GM15510 (cell line): ENCODE data around the gene OR6N1.

Experiments
- POLR2A ChIP-seq: IDR thresholded peaks from 3 replicates; pipeline ENCODE4 v1.6.1; 2011; ENCODE audit warnings: borderline replicate concordance; ENCODE audit not compliant: insufficient read length; ENCODE audit errors: extremely low read depth

Gene OR6N1, protein sequence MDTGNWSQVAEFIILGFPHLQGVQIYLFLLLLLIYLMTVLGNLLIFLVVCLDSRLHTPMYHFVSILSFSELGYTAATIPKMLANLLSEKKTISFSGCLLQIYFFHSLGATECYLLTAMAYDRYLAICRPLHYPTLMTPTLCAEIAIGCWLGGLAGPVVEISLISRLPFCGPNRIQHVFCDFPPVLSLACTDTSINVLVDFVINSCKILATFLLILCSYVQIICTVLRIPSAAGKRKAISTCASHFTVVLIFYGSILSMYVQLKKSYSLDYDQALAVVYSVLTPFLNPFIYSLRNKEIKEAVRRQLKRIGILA

DNA sequence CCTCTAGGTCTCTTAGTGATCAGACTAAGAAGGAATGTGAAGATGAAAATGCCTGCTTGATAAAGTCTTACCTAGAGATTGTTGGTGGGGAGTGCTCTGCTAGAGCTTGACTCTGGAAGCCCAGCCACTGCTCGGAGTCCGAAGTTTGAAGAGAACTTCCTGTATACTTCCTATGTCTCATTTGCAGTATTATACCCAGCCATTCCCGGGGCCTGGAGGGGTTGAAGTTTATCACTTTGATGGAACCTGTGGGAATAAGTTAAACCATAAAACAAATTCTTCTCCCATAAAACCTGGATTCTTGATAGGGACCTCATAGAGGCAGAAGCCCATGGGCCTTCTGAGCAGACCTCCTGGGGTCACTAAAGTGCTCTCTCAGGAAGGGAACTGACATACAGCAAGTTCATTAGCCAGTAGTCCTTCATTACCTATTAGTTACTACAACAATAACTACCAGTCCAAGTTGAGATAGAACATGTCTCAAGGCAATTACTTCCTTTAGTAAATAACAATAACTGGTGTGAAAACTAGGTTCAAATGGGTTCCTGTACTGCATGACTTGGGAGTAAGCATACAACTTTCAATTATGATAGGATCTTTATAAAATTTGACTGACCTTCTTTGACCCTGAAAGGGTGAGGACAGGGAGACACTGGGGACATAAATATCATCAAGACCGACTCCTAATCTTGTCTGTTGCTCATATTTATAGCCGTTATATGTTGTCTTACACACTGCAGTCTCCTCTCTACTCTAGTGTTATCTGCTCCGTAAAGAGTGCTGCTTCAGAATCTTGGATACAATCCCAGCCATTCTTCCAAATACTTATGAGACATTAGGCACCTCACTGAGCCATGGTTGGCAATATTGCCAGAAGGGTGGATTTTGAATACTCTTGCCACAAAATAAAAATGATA, at the start of gene OR6N1:
Gene OR6N1, minus strand, starts transcription at position 246 of the 917 bp plus-strand sequence. CDS start 5,513 bp downstream, outside the sequence.
- TF ChIP-seq POLR2A, result no peak

DNA sequence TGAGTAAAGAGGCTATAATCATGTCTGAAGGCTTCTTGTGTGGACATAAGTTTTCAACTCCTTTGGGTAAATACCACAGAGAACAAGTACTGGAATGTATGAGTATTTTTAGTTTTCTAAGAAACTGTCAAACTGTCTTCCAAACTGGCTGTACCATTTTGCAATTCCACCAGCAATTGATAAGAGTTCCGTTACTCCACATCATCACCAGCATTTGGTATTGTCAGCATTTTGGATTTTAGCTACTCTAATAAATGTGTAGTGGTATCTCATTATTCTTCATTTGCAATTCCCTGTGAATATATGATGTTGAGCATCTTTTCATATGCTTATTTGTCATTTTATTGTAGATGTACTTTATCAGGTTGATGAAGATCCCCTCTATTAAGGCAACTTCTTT, 49.7 kb upstream of the OR6N1 start:
- TF ChIP-seq POLR2A, result no peak

DNA sequence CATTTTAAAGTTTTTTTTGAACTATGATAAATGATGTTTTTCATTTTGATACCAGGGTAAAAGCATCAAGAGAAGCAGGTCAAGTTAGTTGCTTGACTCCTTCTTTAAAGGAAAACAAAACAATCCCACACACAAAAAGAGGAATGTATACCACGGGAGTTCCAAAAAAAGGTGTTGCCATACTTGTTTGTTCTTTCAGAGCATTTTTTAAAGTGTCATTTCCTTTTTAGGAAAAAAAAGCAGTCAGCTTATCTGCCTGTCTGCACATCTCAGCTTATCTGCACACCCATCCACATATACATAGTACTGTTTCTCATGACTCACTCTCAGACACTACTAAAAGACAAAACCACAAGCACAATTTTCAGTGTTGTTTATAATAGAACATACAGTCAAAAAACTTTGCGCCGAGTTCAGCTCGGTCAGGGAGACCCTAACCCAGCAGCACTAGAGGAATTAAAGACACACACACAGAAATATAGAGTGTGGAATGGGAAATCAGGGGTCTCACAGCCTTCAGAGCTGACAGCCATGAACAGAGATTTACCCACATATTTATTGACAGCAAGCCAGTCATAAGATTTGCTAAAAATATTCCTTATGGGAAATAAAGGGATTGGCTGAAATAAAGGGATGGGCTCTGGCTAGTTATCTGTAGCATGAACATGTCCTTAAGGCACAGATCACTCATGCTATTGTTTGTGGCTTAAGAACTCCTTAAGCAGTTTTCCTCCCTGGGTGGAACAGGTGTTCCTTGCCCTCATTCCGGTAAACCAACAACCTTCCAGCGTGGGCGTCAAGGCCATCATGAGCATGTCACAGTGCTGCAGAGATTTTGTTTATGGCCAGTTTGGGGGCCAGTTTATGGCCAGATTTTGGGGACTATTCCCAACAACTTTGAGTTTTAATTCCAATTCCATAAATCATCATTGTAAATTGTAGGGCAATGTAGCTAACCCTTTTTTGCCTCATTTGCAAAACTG, 47.8 kb upstream of the OR6N1 start:
- no peak for TF ChIP-seq POLR2A

DNA sequence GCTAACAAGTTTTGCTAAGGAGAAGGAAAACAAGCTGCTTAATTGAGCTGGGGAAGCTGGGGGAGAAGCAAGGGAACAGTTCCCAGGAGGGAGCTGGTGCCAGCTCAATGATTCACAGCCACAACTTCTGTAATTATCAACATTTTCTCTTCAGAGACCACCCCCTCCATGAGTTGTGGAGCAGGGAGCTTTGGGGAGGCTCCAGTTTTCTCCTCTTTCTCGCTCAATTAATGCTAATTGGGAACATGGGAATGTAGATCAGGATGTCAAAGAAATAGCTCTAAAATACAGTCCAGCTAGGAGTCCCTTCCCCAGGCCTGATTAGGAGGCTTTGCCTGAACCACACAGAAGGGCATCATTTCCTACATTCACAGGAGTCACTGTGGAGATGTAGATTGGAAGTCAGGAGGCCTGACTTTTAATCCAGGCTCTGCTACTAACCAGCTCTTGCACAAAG, 47.0 kb upstream of the OR6N1 start:
- no peak for TF ChIP-seq POLR2A

DNA sequence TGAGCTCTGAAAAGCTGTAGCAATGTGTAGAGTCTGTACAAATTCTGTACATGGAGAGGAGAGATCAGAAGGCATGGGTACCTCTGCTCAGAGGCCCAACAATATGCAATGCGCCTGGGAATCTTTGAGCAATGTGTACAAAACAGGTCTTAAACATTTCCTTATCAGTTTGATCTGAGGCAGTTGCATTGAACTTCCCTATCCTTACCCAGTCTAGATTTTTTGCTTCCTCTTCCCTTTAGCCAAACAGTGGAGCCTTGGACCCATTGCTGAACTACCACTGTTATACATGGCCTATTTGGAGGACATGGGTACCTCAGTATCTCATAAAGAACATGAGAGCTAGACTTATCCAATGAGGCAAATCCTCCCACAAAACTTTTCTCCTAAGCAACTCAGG, 46.6 kb upstream of the OR6N1 start:
- TF ChIP-seq POLR2A, result no peak

DNA sequence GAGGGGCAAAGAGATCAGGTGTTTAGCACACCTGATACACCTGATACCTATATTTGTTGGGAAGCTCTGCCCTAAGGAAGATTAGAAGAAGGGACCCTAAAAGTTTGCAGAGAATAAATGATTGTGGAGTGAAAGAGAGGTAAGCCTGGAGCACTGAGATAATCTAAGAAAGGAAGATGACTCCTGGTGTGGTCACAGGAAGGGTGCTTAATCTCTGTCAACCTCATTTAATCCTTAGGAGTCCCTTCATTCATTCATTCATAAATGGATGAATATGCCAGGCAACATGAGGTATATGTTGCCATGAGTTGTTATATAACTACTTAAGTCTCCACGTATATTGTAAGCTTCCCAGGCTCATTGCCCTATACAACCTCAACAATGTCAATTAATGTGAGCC, 43.0 kb upstream of the OR6N1 start:
- no peak for TF ChIP-seq POLR2A

DNA sequence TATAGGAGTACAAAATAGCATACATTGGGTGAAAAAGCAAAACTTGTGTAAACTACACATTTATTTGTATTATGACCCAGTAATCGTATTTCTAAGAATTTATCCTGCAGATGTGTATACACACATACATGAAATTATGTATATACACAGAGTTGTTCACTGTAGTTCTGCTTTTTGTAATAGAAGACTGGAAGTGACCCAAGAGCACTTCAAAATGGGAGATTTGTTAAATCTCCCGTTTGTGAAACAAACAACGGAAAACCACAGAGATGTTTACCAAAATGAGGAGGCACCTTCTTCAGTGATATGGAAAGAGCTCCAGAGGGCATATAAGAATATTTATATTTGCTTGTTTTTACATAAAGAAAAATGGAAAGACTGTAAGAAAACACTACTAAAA, 41.2 kb upstream of the OR6N1 start:
- TF ChIP-seq POLR2A, result no peak

DNA sequence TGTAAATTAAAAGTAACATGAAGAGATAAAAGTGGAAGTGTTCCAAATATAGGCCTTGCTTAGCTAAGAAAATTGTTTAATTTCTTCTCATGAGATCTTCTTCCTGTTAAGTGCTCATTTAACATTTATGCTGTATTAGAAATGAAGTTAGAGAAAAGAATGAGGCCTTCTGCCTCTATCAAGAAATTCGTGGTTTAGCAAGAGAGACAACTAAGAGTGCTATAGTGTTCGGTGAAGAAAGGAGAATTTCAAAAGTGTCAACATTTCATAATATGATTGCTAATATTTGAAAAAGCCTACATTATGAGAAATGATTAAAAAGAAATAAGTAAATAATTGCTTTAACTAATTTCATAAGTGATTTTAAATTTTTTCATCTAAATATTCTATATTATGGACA, 40.3 kb upstream of the OR6N1 start:
- TF ChIP-seq POLR2A, result no peak

DNA sequence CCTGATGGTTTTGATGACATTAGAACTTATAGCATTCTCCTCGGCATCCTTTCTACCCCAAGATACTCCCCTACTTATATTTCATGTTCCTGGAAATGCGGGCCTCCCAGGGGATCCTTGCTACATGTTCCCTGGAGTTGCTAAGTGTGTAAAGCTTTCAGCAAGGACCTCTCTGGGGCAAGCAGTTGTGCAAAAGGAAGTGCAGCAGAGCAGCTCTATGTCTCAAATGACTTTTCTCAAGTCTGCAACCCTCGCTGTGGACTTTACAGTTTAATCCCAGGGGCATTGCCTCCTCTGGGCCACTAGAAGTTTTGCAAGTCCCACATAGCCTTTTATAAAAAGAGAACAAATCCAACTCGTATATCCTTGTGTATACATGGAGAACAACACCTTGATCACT, 38.3 kb upstream of the OR6N1 start:
- no peak for TF ChIP-seq POLR2A

DNA sequence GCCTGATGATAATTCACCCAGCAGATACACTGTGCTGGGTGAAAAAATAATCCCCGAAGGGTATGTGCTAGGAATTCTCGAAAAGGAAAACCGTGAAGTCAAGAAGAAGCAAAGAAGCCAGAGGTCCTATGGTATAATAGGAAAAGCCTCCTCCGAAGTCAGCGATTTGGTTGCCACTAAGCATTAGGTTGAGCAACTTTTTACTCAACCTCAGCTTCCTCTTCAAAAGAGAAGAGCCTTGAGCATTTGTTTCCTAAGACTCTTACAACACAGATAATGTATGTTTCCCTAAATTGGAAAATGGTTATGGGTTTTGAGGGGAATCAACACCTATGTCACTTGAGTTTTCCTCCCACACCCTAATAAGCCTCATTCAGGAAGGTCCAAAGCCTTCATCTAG, 37.9 kb upstream of the OR6N1 start:
- TF ChIP-seq POLR2A, result no peak

DNA sequence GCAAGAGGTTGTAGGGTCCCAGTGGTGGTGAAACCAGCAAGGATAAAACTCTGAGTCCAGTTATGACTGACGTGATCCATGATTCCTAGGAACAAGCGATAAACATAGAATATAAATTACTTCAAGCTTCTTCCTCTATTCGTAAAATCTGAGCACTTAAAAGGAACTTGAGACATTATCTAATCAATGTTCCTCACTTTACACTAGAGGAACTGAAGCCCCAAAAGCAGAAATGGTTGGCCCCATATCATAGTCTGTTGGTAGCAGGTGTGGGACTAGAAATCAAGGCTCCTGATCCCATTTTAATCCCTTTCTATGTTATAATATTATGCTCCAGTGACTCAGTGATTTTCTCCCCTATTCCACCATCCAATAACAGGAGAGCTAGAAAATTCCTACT, 37.3 kb upstream of the OR6N1 start:
- no peak for TF ChIP-seq POLR2A

DNA sequence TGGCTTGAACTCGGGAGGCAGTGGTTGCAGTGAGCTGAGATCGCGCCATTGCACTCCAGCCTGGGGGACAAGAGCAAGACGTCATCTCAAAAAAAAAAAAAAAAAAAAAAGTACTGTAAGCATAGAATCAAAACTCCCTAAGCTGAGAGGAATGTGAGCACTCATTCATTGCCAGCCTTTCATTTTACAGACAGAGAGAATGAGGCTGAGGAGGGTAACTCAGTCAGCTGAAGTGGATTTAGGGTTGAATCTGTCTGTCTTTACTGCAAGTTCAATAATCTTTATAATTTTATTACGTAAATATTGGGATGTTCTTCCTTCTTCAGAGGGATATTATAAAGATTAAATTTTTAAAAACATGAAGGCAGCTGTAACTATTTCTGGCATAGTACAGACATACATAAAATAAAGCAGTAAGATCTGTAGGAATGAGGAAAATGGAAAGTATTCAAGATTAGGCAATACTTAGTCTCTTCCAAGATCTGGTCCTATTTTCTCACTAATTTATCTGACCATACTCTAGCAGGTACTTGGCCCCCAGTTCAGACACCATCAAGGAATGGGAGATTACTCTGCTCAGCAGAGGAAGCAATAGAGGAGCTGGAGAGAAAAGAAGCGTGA, 35.0 kb upstream of the OR6N1 start:
- TF ChIP-seq POLR2A, result no peak

DNA sequence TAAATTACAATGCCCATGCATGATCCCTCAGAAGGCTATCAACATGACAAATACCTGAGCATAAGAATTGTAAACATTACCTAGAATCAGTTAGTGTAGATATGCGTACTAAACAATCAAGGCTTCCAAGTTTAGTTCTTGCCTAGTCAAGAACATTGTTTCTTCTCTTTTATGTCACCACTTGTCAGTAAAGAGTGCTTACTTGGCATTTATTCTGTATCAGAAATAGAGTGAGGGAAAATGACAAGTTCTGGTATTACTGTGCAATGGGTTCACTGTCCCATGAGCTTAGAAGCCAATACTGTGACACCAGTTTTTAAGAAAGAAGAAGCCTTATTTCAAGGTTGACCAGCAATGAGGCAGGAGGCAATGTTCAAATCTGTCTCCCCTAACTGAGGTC, 31.7 kb upstream of the OR6N1 start:
- TF ChIP-seq POLR2A, result no peak

DNA sequence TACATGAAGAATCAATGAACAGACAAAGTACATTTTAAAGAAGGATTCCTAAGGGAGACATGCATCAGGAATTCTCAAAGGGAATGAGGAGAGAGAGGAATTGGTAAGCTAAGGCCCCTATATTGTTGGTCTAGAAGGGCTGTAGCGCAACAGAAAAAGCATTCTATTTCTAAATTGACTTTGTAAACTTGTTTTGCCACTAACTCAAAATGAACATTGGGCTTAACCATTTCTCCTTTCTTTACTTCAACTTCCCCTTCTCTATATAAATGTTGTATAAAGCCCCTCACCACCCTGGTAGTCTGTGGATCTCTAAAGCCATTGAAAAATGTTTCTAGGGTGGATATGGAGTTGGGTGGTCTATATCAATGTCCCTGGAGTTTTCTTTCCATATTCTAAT, 29.4 kb upstream of the OR6N1 start:
- no peak for TF ChIP-seq POLR2A
